ENCODE measurements around the gene ST7.

The ST7 gene

DNA sequence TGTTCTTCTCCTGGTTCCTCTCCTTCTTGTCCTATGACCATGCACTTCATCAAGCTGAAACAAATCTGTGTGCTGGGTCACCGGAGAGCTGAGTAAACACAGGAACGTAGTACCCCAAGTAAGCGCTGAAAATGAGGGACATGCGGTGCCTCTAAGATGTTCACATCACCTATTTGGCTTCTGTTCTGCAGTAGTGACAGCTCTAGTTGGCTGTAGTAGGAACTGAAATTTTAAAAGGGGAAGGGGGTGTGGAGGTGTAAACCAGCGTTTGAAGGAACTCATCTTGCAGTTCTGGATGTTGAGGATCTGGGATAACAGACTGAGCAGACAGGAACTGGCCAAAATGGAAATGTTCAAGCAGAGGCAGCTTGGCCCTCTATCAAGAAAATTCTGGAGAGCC is 284.3 kb downstream of the ST7 start:
- ATAC-seq, result no peak
- TF ChIP-seq OSR1 (CRISPR knock-in tag; IDR thresholded peaks at IDR 0.05), result no peak
- TF ChIP-seq TCF4 (CRISPR knock-in tag; IDR thresholded peaks at IDR 0.05; ENCODE audit: borderline replicate concordance), result no peak
- no peak for TF ChIP-seq PPARA (CRISPR knock-in tag; IDR thresholded peaks at IDR 0.05; ENCODE audit: borderline replicate concordance)
- TF ChIP-seq, protein P1, sequence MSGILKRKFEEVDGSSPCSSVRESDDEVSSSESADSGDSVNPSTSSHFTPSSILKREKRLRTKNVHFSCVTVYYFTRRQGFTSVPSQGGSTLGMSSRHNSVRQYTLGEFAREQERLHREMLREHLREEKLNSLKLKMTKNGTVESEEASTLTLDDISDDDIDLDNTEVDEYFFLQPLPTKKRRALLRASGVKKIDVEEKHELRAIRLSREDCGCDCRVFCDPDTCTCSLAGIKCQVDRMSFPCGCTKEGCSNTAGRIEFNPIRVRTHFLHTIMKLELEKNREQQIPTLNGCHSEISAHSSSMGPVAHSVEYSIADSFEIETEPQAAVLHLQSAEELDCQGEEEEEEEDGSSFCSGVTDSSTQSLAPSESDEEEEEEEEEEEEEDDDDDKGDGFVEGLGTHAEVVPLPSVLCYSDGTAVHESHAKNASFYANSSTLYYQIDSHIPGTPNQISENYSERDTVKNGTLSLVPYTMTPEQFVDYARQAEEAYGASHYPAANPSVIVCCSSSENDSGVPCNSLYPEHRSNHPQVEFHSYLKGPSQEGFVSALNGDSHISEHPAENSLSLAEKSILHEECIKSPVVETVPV (CRISPR knock-in tag; IDR thresholded peaks at IDR 0.05), result no peak
- TF ChIP-seq, protein P2, sequence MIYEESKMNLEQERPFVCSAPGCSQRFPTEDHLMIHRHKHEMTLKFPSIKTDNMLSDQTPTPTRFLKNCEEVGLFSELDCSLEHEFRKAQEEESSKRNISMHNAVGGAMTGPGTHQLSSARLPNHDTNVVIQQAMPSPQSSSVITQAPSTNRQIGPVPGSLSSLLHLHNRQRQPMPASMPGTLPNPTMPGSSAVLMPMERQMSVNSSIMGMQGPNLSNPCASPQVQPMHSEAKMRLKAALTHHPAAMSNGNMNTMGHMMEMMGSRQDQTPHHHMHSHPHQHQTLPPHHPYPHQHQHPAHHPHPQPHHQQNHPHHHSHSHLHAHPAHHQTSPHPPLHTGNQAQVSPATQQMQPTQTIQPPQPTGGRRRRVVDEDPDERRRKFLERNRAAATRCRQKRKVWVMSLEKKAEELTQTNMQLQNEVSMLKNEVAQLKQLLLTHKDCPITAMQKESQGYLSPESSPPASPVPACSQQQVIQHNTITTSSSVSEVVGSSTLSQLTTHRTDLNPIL (CRISPR knock-in tag; IDR thresholded peaks at IDR 0.05; ENCODE audit: low read depth), result no peak

DNA sequence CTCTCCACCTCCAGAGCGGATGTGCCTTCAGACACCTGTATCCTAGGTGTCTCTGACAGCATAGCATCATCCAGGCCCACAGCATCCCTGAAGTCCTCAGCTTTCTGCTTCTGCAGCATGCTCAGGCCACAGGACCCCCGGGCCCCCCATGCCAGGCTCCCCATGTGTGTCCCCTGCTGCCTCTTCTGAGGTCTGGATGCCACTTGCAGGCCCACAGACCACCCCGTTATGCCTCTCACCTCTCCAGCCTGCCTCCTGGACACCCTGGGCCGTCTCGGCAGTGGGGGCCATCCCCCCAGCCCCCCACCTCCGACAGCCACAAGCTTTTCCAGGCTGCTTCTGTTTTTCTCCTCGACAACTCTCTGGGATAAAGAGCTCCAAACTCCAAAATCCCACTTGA is 285.2 kb downstream of the ST7 start:
- TF ChIP-seq TCF4 (CRISPR knock-in tag; IDR thresholded peaks at IDR 0.05; ENCODE audit: borderline replicate concordance) (no peak), RARB (CRISPR knock-in tag; IDR thresholded peaks at IDR 0.05) (no peak), SNAI2 (CRISPR knock-in tag; IDR thresholded peaks at IDR 0.05) (no peak), ZC3H10 (CRISPR knock-in tag; IDR thresholded peaks at IDR 0.05) (no peak), ZFP3 (CRISPR knock-in tag; IDR thresholded peaks at IDR 0.05) (no peak), OSR1 (CRISPR knock-in tag; IDR thresholded peaks at IDR 0.05) (no peak), CSDC2 (CRISPR knock-in tag; IDR thresholded peaks at IDR 0.05) (no peak), ESRRG (CRISPR knock-in tag; IDR thresholded peaks at IDR 0.05) (no peak)
- TF ChIP-seq, protein P2 (CRISPR knock-in tag; IDR thresholded peaks at IDR 0.05; ENCODE audit: low read depth), result no peak
- TF ChIP-seq, protein P1 (CRISPR knock-in tag; IDR thresholded peaks at IDR 0.05), result no peak
- no peak for ATAC-seq

DNA sequence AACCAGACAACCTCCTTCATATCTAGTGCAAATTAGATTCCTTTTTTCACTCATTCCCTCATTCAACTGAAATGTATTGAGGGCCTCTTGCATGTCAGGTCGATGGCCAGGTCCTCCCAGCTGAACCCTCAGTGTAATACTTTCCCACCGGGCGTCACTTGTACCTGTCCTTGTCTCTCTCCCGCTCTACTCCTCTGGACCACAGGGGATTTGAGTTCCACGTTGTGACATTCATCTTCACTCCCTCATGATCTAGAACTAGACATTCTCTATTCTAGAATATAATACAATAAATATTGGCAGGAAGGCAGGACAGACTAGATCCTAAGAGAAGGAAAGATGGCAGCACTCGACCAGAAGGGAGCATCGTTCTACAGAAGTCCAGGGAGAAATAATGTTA is 285.6 kb downstream of the ST7 start:
- no peak for ATAC-seq
- TF ChIP-seq TCF4 (CRISPR knock-in tag; IDR thresholded peaks at IDR 0.05; ENCODE audit: borderline replicate concordance), result no peak
- no peak for TF ChIP-seq BACH2 (CRISPR knock-in tag; IDR thresholded peaks at IDR 0.05; ENCODE audit: borderline replicate concordance)
- no peak for TF ChIP-seq CSDC2 (CRISPR knock-in tag; IDR thresholded peaks at IDR 0.05)
- TF ChIP-seq, protein P3, sequence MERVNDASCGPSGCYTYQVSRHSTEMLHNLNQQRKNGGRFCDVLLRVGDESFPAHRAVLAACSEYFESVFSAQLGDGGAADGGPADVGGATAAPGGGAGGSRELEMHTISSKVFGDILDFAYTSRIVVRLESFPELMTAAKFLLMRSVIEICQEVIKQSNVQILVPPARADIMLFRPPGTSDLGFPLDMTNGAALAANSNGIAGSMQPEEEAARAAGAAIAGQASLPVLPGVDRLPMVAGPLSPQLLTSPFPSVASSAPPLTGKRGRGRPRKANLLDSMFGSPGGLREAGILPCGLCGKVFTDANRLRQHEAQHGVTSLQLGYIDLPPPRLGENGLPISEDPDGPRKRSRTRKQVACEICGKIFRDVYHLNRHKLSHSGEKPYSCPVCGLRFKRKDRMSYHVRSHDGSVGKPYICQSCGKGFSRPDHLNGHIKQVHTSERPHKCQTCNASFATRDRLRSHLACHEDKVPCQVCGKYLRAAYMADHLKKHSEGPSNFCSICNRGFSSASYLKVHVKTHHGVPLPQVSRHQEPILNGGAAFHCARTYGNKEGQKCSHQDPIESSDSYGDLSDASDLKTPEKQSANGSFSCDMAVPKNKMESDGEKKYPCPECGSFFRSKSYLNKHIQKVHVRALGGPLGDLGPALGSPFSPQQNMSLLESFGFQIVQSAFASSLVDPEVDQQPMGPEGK (CRISPR knock-in tag; IDR thresholded peaks at IDR 0.05; ENCODE audit: borderline replicate concordance), result no peak
- TF ChIP-seq ZNF70 (CRISPR knock-in tag; IDR thresholded peaks at IDR 0.05), result no peak

GRCh38 chr7:117241088-117241487 is 287.8 kb downstream of the ST7 start:
- no peak for TF ChIP-seq ZC3H10 (CRISPR knock-in tag; IDR thresholded peaks at IDR 0.05)
- no peak for TF ChIP-seq TOX (CRISPR knock-in tag; IDR thresholded peaks at IDR 0.05; ENCODE audit: borderline replicate concordance)
- no peak for TF ChIP-seq ESRRG (CRISPR knock-in tag; IDR thresholded peaks at IDR 0.05)
- no peak for ATAC-seq

DNA sequence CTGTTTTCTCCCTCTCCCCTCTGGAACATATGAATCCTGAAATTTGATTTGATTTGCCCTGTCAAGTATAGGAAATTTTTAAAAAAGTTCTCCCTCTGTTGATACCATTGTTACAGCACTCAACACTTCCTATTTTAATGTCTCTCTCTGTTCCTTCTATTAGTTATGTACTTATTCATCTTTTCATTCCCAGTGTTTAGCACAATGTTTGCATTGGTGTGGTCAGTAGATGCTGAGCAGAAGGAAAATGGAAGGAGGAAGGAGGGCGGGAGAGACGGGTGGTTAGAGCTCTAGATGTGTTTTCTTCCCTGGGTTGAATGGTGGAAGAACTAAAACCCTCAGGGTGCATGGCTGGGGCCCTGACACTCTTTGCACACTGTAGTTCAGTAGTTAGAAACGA is 290.1 kb downstream of the ST7 start:
- ATAC-seq, result no peak
- TF ChIP-seq BACH2 (CRISPR knock-in tag; IDR thresholded peaks at IDR 0.05; ENCODE audit: borderline replicate concordance) (no peak), SNAI2 (CRISPR knock-in tag; IDR thresholded peaks at IDR 0.05) (no peak), ZNF8 (CRISPR knock-in tag; IDR thresholded peaks at IDR 0.05) (no peak), TOX (CRISPR knock-in tag; IDR thresholded peaks at IDR 0.05; ENCODE audit: borderline replicate concordance) (no peak), ISL1 (CRISPR knock-in tag; IDR thresholded peaks at IDR 0.05) (no peak), OSR1 (CRISPR knock-in tag; IDR thresholded peaks at IDR 0.05) (no peak), GLIS3 (CRISPR knock-in tag; IDR thresholded peaks at IDR 0.05) (no peak), ZNF70 (CRISPR knock-in tag; IDR thresholded peaks at IDR 0.05) (no peak), RARB (CRISPR knock-in tag; IDR thresholded peaks at IDR 0.05) (no peak), PPARA (CRISPR knock-in tag; IDR thresholded peaks at IDR 0.05; ENCODE audit: borderline replicate concordance) (no peak), ZNF565 (CRISPR knock-in tag; conservative IDR thresholded peaks at IDR 0.05; ENCODE audit: low read depth) (no peak), ZC3H10 (CRISPR knock-in tag; IDR thresholded peaks at IDR 0.05) (no peak), ZFP3 (CRISPR knock-in tag; IDR thresholded peaks at IDR 0.05) (no peak), ESRRG (CRISPR knock-in tag; IDR thresholded peaks at IDR 0.05) (no peak)
- TF ChIP-seq, protein P4, sequence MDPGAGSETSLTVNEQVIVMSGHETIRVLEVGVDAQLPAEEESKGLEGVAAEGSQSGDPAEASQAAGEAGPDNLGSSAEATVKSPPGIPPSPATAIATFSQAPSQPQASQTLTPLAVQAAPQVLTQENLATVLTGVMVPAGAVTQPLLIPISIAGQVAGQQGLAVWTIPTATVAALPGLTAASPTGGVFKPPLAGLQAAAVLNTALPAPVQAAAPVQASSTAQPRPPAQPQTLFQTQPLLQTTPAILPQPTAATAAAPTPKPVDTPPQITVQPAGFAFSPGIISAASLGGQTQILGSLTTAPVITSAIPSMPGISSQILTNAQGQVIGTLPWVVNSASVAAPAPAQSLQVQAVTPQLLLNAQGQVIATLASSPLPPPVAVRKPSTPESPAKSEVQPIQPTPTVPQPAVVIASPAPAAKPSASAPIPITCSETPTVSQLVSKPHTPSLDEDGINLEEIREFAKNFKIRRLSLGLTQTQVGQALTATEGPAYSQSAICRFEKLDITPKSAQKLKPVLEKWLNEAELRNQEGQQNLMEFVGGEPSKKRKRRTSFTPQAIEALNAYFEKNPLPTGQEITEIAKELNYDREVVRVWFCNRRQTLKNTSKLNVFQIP (CRISPR knock-in tag; IDR thresholded peaks at IDR 0.05; ENCODE audit: borderline replicate concordance, low read depth), result no peak
- TF ChIP-seq, protein P1 (CRISPR knock-in tag; IDR thresholded peaks at IDR 0.05), result no peak
- TF ChIP-seq, protein P3 (CRISPR knock-in tag; IDR thresholded peaks at IDR 0.05; ENCODE audit: borderline replicate concordance), result no peak

Measured in SK-N-SH treated with all-trans-retinoic acid at 6 μM for 48 hours (cell line).